Activated CD4-positive, alpha-beta T cell treated with anti-CD3 and anti-CD28 coated beads, Interleukin-2, Interleukin-4, amounts not matched to agents 100 ng/mL and 50 ng/mL, durations not matched to agents 16 hours and 8 hours (primary cell): Measurements from ENCODE around the gene UGT1A7.
"Not testable (repeated sequence)": the region's sequence is repeated elsewhere in the genome, so short reads cannot be mapped to it uniquely, and the experiment has no call there.

Source experiments
- DNase-seq: peaks from one replicate; pipeline ENCODE4 v3.0.0-alpha.2; 2020; ENCODE audit warnings: low spot score

UGT1A7 gene

DNA sequence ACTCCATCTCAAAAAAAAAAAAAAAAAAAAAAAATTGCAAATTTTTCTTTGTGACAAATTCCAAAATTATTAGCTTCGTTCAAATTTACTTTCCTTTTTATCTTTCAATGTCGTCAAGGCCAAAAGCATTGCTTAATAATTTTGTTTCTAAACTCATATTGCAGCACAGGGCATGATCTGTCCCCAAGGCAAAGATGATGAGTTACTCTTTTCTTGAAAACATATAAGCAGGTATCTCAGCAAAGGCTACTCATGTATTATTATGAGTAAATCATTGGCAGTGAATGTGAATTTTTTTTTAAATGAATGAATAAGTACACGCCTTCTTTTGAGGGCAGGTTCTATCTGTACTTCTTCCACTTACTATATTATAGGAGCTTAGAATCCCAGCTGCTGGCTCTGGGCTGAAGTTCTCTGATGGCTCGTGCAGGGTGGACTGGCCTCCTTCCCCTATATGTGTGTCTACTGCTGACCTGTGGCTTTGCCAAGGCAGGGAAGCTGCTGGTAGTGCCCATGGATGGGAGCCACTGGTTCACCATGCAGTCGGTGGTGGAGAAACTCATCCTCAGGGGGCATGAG lies at the start of gene UGT1A7:
Gene UGT1A7, plus strand, starts transcription at position 381 of the 579 bp plus-strand sequence. Its CDS starts 37 bp downstream, at position 418.
- DNase-seq: no peak

DNA sequence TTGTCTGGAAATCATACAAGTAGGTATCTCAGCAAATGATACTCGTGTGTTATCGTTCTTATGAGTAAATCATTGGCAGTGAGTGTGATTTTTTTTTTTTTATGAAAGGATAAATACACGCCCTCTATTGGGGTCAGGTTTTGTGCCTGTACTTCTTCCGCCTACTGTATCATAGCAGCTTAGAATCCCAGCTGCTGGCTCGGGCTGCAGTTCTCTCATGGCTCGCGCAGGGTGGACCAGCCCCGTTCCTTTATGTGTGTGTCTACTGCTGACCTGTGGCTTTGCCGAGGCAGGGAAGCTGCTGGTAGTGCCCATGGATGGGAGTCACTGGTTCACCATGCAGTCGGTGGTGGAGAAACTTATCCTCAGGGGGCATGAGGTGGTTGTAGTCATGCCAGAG lies 45.4 kb upstream of the UGT1A7 start, which contains the start of gene UGT1A10:
Gene UGT1A10, plus strand, starts transcription at position 143 of the 400 bp plus-strand sequence. Its CDS starts 75 bp downstream, at position 218.
- DNase-seq: not testable (repeated sequence)

DNA sequence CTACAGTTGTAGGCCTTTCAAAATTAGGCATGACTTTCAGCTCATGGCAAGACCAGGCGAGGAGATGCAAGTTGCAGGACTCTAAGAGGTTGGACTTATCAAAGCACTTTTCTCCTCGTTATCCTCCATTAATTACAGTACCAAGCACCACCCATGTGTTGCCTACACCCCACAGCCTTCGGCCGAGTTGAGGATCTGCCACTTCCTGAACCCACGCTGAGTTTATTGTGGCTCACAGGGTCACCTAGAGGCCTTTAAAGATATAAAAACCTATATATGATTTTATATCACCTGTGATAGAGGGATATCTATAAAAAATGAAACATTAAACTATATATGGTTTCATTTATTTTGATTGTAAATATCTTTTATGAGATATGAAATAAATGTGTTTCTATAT lies 42.9 kb upstream of the UGT1A7 start:
- no peak for DNase-seq

DNA sequence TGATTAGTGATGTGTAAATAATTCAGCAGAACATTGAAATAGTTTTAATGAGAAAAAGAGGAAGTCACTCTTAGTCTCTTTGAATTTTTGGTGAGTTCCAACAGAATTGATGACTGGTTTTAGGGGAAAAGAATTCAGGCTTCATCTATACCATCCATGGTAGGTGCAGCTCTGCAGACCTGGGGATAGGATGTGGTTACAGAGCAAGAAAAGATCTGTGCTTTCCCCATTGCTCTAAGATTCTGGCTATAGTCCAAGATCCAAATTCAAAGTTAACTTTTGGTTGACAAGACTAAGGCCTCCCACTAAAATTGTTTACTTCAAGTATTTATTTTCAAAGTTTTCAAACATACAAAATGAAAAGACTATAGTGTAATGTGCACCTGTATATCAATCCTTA lies 41.8 kb upstream of the UGT1A7 start:
- no peak for DNase-seq

DNA sequence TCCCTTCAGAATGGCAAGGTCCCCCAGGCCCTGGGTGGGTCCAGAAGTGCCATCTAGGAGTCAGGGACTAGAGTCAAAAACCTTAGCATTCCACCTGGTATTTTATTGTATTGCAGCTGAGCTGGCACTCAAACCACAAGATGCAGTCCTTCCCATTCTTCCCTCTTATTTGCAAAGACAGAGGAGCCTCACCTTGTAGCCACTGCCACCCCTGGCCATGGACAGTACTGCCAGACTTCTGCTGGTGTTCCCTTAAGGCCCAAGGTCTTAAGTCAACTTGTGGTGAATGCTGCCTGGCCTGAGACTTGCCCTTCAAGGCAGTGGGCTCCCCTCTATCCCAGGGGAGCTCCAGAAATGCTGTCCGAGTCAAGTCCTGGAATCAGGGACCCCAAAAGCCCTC lies 38.6 kb upstream of the UGT1A7 start:
- no peak for DNase-seq

DNA sequence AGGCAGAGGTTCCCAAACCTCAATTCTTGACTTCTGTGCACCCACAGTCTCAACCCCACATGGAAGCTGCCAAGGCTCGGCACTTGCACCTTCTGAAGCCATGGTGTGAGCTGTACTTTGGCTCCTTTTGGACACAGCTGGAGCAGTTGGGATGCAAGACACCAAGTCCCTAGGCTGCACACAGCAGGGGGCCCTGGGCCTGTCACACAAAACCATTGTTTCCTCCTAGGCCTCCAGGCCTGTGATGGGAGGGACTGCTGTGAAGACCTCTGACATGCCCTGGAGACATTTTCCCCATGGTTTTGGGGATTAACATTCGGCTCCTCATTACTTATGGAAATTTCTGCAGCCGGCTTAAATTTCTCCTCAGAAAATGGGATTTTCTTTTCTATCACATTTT lies 35.7 kb upstream of the UGT1A7 start:
- not testable (repeated sequence) for DNase-seq

DNA sequence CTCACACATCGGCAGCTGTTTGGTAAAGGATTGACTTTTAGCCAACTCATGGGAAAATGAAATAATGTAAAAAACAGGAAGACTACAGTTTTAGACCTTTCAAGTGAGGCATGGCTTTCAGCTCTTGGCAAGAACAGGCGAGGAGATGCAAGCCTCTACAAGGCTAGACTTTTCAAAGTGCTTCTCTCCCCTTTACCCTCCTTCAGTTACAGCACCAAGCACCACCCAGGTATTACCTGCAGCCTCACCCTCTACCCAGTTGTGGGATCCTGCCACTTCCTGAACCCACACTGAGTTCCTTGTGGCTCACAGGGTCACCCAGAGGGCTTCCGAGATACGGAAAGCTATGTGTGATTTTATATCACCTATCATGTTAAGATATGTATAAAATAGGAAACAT lies 30.7 kb upstream of the UGT1A7 start:
- DNase-seq: no peak

DNA sequence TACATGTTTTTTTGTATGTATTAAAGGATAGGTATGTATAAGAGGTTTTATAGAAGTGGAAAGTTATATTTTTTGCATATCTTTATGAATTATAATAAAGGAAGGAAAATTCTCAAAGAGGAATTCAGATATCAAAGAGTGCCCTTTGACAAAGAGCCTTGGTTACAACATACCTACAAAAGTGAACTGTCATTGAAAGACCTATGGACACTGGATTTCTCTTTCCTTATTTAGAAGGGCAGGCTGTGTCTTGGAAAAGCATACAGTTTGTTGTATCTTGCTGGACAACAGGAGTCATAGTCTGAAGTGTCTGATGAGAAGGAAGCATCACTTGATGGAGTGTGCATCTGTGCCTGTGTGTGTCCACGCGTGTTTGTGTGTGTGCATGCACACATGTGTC lies 30.3 kb upstream of the UGT1A7 start:
- DNase-seq: no peak

DNA sequence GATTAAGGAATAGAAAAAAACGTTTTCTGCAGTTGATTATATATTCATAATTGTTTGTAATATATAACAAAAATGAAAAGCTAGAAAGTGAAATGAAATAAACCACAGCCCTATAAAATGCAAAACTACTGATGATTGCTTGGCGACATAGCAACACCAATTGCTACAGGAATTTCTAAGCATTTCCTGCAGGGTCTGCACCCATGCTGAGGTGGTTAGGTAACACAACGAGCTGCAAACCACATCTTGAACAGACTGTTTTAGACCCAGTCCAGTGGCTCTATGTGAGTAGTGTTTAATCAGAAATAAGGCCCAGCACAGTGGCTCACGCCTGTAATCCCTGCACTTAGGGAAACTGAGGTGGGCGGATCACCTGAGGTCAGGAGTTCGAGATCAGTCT lies 27.2 kb upstream of the UGT1A7 start:
- DNase-seq: peak; percentile 3

DNA sequence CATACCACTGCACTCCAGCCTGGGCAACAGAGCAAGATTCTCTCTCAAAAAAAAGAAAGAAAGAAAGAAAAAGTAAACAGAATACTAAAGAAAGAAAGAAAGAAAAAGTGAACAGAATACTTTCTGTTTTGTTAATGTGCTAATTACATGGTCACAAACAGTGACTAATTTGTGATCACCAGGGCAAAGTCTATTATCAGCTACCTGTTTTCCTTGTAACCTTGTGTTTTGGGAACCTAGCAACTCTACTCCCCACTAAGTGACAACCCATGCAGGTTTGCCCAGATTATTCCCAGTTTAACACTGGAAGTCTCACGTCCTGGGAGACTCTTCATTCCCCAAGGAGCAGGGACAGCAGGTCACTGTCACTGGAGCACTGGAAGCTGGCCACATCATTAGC lies 26.7 kb upstream of the UGT1A7 start:
- no peak for DNase-seq

DNA sequence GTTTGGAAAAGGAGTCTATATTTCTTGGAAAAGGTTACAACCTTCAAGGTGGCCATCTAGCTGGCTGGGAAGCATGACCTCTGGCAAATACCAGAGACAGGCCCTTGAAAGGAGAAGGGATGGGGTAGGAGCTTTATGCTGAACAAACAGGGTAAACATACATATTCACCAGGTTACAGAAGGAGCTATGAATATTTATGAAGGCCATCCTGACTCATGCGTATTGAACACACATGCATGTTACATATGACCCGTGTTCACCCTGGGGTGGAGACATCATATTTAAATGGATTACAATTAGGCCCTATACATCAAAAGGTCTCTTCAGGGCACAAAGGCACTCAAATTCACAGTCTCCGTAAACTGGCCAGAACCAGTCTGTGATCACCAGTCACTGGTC lies 25.8 kb upstream of the UGT1A7 start:
- DNase-seq: not testable (repeated sequence)

DNA sequence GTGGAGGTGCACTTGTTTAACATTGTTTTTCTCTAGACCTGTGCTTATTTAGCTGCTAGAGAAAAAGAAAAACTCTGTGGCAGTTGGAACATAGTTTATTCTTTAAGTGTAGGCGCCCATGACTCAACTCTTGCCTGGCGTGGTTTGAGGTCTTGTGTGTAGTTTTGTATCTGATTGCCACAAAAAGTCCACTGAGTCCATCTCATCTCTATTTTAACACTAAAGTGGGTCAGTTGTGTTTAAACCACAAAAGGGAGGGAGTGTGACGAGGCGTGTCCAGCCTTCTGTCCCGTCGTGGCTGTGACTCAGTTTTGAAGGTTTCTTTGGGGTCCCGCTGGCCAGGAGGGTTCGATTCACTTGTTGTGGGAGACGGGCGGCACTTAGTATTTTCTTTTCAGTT lies 25.3 kb upstream of the UGT1A7 start:
- DNase-seq: peak; percentile 4

DNA sequence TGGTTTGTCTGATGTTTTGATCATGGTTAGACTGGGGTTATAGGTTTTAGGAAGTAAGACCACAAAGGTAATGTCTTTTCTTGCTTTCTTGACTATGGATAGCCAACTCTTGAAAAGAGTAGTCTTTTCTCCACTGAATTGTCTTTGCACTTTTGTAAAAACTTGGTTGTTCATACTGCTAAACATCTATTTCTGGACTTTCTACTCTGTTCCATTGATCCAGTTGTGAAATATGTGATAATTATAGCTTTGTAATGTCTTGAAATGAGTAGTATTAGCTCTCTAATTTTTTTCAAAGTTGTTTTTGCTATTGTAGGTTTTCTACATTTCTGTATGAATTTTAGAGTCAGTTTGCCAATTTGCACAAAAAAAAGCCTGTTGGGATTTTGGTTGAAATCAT lies 23.1 kb upstream of the UGT1A7 start:
- no peak for DNase-seq

DNA sequence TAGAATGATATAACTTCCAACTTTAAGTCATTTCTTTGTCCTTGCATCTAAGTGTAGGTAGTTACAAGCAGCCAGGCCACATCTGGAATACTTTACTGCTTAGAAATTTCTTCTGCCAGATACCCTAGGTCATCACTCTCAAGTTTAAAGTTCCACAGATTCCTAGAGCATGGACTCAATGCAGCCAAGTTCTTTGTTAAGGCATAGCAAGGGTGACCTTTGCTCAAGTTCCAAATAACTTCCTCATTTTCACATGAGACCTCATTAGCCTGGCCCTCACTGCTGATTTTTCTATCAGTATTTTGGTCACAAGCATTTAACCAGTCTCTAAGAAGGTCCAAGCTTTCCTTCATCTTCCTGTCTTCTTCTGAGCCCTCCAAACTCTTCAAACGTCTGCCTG lies 17.8 kb upstream of the UGT1A7 start:
- DNase-seq: no peak

DNA sequence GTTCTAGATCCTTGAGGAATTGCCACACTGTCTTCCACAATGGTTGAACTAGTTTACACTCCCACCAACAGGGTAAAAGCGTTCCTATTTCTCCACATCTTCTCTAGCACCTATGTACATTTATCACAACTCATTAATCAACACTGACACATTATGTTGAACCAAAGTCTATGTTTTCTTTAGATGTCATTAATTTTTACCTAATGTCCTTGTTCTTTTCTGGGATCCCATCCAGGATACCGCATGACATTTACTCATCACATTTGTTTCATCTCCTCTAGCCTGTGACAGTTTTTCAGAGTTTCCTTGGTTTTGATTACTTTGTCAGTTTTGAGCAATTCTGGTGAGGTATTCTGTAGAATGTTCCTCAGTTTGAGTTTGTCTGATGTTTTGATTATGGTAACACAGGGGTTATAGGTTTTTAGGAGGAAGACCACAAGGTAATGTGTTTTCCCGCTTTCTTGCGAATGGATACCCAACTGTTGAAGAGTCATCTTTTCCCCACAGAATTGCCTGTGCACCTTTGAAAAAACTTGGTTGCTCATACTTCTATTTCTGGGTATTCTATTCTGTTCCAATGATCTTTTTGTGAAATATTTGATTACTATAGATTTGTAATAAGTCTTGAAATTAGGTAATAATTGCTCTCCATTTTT lies 13.0 kb upstream of the UGT1A7 start:
- no peak for DNase-seq

DNA sequence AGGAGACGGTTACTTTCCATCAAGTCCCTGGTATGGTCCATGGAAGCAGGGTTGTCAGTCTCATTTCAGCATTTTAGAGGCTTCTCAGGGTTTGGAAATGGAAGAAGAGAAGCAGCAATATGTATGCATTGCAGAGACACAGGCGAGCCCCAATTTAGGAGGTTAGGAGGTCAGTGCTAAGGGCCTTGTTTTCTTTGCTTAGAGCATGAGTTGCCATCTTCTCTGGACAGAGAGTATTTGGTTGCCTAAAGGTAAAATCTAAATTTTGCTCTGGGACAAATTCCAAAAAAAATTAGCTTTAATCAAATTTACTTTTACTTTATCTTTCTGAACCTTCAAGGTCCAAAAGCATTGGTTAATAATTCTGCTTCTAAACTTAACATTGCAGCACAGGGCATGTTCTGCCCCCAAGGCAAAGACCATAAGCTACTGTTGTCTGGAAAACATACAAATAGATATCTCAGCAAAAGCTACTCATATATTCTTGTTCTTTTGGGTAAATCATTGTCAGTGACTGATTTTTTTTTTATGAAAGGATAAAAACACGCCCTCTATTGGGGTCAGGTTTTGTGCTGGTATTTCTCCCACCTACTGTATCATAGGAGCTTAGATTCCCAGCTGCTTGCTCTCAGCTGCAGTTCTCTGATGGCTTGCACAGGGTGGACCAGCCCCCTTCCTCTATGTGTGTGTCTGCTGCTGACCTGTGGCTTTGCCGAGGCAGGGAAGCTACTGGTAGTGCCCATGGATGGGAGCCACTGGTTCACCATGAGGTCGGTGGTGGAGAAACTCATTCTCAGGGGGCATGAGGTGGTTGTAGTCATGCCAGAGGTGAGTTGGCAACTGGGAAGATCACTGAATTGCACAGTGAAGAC lies 10.2 kb upstream of the UGT1A7 start, which contains the start of gene UGT1A9:
Gene UGT1A9, plus strand, starts transcription at position 609 of the 872 bp plus-strand sequence. Its CDS starts 37 bp downstream, at position 646.
- no peak for DNase-seq

DNA sequence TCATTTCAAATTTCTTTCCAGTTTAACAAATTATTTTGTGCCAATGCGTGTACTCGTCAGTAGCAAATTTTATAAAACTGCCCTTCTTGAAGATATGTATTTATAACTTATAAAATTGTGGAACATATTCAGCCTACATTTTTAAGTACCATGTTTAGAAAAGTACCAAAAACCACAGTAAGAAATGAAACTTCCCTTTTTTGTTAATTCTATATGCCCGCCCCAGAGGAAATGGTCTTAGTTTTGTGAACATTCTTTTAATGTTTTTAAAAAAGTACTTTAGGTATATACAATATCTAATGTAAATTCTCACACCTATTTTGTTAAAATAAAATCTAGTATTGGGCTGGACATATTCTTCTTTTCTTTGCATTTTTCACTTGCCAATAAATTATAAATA lies 8.8 kb upstream of the UGT1A7 start:
- no peak for DNase-seq

DNA sequence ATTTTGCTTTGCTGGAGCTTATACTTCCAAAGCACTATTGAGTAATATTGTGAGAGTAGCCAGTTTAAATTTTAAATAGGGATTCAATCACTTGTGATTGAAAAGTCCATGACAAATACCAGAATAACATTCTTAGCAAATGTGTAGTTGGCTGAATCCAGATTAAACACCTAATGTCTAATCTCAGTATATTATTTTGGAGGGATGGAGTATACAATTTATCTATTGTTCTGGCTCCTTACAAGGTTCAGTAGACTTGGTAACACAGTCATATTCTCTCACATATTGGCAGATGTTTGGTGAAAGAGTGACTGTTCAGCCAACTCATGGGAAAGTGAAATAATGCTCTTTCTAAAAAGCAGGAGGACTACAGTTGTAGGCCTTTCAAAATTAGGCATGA lies 7.8 kb upstream of the UGT1A7 start:
- DNase-seq: no peak

DNA sequence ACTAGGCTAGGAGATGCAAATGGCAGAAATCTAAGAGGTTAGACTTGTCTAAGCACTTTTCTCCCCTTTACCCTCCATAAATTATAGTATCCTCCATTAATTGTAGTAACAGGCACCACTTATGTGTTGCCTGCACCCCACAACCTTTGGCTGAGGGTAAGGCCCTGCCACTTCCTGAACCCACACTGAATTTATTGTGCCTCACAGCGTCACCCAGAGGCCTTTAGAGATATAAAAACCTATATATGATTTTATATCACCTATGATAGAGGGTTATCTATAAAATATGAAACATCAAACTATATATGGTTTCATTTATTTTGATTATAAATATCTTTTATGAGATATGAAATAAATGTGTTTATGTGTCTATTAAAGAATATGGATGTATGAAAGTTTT lies 7.4 kb upstream of the UGT1A7 start:
- DNase-seq: no peak

DNA sequence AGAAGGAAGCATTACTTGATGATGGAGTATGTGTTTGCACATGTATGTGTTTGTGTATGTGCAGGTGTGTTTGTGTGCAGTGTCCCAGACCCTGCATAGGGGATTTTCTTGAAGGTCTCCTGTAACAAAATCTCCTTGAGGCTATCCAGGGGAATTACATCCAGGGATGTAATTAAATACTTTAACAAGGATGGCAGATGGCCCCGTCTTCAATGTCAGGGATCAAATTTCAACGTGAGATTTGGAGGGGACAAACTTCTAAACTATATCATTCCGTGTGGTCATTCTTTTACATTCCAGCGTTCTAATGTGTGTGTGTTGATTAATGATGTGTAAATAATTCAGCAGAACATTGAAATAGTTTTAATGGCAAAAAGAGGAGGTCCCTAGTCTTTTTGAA lies 6.7 kb upstream of the UGT1A7 start:
- no peak for DNase-seq

DNA sequence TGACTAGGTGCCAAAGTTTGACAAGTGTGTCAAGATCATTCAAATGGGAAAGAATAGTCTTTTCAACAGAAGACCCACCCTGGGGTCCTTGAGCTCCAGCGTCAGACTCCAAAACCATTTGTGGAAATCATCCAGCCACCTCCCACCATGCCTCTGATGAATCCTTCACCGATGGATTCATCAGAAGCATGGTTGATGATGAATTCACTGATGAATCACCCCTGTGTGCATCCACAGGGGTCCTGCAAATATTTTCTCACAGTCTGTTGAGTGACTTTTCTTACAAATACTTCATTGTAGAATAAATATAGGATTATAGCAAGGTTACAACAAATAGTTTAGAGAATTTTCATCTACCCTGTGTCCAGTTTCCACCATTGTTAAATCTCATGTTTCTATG lies 5.7 kb upstream of the UGT1A7 start:
- DNase-seq: no peak

DNA sequence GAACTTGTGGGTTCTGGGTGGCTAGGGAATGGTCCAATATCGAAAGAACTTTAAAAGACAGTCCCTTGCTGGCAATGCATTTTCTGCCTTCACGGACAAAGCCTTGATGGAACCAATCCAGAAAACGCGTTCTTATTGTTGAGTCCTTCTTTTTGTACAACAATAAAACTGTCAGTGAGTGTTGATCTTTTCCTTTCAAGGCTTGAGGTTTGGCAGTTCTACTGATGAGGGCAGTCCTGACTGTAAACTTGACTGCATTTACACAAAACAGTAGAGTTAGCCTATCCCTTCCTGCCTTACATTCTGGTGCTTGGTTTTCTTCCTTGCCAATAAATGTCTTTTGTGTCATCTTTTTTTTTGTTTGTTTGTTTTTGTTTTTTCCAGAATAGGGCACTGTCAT lies 2.5 kb upstream of the UGT1A7 start:
- no peak for DNase-seq
